Activated CD4-positive, alpha-beta T cell treated with anti-CD3 and anti-CD28 coated beads, Interleukin-2, amount 10 ng/mL, durations not matched to agents 7 days and 5 days (primary cell): ENCODE data around the gene KSR1. TPM values are rescaled to one million over a fixed set of nuclear protein-coding genes. Genes with fewer than 3 reads are reported as not detected.
"Not testable (repeated sequence)": the region's sequence is repeated elsewhere in the genome, so short reads cannot be mapped to it uniquely, and the experiment has no call there.

Experiments used
- CTCF ChIA-PET: fragments of 350-600 bp; sonication (Branson Sonifier 250); formaldehyde crosslinking; loops from one replicate; lab custom pipeline; 2021; ENCODE audit warnings: antibody characterized with exemption; lab: Charles Lee
- POLR2A ChIA-PET: fragments of 350-600 bp; sonication (Branson Sonifier 250); formaldehyde crosslinking; loops from one replicate; lab custom pipeline; 2021; ENCODE audit warnings: antibody characterized with exemption; lab: Charles Lee
- DNase-seq: peaks from one replicate; pipeline ENCODE4 v3.0.0-alpha.2; 2020
- H3K27ac Mint-ChIP-seq: one replicate; pipeline ENCODE4 v1.8.0; 2021; ENCODE audit warnings: mild to moderate bottlenecking, moderate library complexity, mixed read lengths
- H3K27me3 Mint-ChIP-seq: one replicate; pipeline ENCODE4 v1.8.0; 2021; ENCODE audit warnings: mixed read lengths
- H3K36me3 Mint-ChIP-seq: one replicate; pipeline ENCODE4 v1.8.0; 2021; ENCODE audit warnings: low read depth, mixed read lengths
- H3K4me1 Mint-ChIP-seq: one replicate; pipeline ENCODE4 v1.8.0; 2021; ENCODE audit warnings: mixed read lengths
- H3K4me3 Mint-ChIP-seq: one replicate; pipeline ENCODE4 v1.8.0; 2021; ENCODE audit warnings: mild to moderate bottlenecking, moderate library complexity, mixed read lengths
- H3K9me3 Mint-ChIP-seq: one replicate; pipeline ENCODE4 v1.8.0; 2021; ENCODE audit warnings: mixed read lengths
- total RNA-seq, 2 experiments: library from RNA; stranded (reverse); gene quantifications; one replicate each; pipeline ENCODE4 v1.2.3, GENCODE V29; 2021

KSR1 gene
- total RNA-seq, 2 experiments from 2014 or later: 43.1 to 45.7 TPM

GRCh38 chr17:27665549-27665948, 209.3 kb downstream of the KSR1 start:
- POLR2A ChIA-PET: no interaction called here
- Mint-ChIP-seq H3K36me3 (no peaks in the 10 kb centered on the region), H3K9me3 (no peaks in the 10 kb centered on the region), H3K4me1 (no peaks in the 10 kb centered on the region), H3K27me3 (no peaks in the 10 kb centered on the region), H3K4me3 (no peak overlapping the region), H3K27ac (no peak overlapping the region)
- no peak for DNase-seq
- CTCF ChIA-PET: no interaction called here

DNA sequence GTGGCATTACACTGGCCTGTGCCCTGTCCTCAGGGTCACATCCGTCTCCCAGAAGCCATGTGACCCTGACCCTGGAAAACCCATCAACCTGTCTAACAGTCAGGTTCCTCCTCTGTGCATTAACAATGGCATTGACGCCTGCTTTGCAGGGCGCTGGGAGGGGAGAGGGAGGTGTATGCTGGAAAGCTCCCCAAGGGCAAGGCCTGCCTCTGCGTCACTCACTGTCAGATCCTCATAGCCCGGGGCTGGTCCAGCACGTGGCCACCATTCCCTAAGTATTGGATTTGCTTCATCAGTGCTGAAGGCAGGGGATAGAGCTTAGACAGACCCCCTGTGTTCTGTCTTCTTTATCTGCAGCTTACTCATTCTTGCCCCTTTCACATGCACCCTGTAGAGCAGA, 210.0 kb downstream of the KSR1 start:
- H3K27ac Mint-ChIP-seq, H3K36me3 Mint-ChIP-seq, H3K9me3 Mint-ChIP-seq, CTCF ChIA-PET, POLR2A ChIA-PET, H3K4me3 Mint-ChIP-seq, H3K4me1 Mint-ChIP-seq, H3K27me3 Mint-ChIP-seq, DNase-seq: not testable (repeated sequence)

DNA sequence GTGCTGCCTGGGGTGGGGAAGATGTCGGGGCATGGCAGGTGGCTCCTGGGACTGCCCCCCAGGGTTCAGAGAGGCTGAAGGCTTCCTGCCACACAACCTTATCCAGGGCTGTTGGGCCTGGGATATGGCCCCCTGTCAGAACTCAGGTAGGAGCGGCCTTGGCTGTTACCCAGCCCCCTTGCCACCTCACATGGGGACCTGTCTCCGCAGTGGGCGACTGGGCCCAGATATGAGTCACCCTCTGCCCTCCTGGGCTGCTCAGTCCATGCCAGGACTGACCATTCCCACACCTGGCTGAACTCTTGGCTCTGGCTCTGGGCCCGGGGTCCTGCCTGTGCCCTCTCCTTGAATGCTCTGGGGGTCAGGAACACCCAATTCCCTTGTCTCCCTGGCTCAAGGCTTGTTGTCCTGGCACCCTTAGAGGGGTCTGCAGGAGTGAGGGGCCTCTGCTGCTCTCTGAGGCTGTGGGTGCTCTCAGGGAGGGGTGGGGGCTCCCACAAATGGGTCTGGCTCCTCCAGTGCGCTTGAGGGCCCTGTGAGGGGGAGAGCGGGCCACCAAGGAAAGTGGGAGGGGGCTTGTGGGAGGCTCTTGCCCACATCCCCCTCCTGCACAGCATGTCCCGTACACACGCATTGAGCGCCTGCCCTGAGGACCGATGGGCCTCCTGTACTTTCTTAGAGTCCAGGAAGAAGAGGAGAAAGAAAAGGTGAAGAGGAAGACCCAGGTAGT, 210.7 kb downstream of the KSR1 start:
- Mint-ChIP-seq H3K9me3 (no peaks in the 10 kb centered on the region), H3K36me3 (no peaks in the 10 kb centered on the region), H3K27me3 (no peaks in the 10 kb centered on the region), H3K4me1 (no peaks in the 10 kb centered on the region), H3K4me3 (no peak overlapping the region), H3K27ac (no peak overlapping the region)
- CTCF ChIA-PET: no interaction called here
- POLR2A ChIA-PET: no interaction called here
- no peak for DNase-seq

DNA sequence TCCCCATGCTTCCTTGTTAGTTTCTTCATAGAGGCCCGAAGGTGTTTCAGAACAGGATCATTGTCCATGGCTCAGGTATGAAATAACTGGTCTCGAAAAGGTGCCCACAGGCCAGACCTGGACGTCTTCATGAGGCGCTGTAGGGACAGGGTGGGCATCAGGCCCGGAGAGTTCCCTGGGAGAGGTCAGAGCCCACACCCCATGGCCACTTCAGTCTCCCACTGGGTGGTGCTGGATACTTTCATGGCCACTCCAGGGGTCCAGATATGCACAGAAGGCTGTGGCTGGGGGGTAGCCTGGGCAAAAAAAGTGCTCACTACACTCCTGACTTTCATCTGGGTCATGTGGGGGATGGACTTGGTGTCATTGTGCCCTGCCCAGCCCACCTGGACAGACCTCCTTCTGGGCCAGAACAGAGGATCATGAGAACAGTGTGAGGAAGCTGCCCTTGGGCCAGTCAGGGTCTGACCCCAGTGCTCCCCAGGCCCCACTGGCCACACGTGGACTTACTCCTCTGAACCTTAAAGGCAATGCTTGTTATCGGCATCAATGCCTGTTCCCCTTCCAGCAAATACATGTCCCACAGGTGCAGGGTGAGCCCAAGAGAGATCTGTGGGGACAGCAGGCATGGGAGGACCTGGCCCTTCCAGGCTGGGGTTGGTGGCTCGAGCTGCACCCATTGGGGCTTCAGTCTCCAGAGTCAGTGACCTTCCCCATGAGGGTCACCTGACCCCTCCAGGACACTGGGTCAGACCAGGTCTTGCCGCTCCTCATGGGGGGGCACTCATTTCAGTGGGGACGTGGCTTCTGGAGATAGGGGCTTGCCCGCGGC, 211.6 kb downstream of the KSR1 start:
- H3K4me3 Mint-ChIP-seq: no peak overlapping the region
- ChIA-PET CTCF (no interaction called here), POLR2A (no interaction called here)
- H3K4me1 Mint-ChIP-seq: no peaks in the 10 kb centered on the region
- no peaks in the 10 kb centered on the region for H3K9me3 Mint-ChIP-seq
- H3K27me3 Mint-ChIP-seq: no peaks in the 10 kb centered on the region
- no peak for DNase-seq
- no peak overlapping the region for H3K27ac Mint-ChIP-seq
- no peaks in the 10 kb centered on the region for H3K36me3 Mint-ChIP-seq

- H3K9me3 Mint-ChIP-seq: no peaks in the 10 kb centered on the region
- ChIA-PET CTCF (no interaction called here), POLR2A (no interaction called here)
- H3K4me1 Mint-ChIP-seq: no peaks in the 10 kb centered on the region
- H3K27ac Mint-ChIP-seq: no peak overlapping the region
- H3K36me3 Mint-ChIP-seq: no peaks in the 10 kb centered on the region
- H3K27me3 Mint-ChIP-seq: no peaks in the 10 kb centered on the region
- no peak for DNase-seq
- H3K4me3 Mint-ChIP-seq: no peak overlapping the region
These were observed 212.2 kb downstream of the KSR1 start for GRCh38 chr17:27668488-27668823.

DNA sequence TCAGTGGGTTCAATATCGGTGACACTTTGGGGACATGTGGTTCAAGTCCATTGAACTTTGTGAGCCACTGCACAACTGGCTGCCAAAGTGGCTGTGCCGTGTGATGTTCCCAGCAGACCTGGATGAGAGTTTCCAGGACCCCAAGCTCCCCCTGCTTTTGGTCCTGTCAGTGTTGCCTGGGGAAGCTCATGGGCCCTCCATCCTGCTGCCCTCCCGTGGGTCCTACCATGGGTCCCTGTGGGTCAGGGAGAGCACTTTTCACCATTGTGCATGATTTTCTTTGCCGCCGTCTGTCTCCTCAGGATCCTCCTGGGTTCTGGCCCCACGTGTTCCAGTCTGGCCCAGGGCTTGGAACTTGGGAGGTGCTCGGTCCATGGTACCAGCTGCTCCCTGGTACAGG, 212.9 kb downstream of the KSR1 start:
- H3K9me3 Mint-ChIP-seq: no peaks in the 10 kb centered on the region
- ChIA-PET POLR2A (no interaction called here), CTCF (no interaction called here)
- no peaks in the 10 kb centered on the region for H3K4me1 Mint-ChIP-seq
- no peak for DNase-seq
- no peak overlapping the region for H3K27ac Mint-ChIP-seq
- H3K4me3 Mint-ChIP-seq: no peak overlapping the region
- H3K36me3 Mint-ChIP-seq: no peaks in the 10 kb centered on the region
- no peaks in the 10 kb centered on the region for H3K27me3 Mint-ChIP-seq

DNA sequence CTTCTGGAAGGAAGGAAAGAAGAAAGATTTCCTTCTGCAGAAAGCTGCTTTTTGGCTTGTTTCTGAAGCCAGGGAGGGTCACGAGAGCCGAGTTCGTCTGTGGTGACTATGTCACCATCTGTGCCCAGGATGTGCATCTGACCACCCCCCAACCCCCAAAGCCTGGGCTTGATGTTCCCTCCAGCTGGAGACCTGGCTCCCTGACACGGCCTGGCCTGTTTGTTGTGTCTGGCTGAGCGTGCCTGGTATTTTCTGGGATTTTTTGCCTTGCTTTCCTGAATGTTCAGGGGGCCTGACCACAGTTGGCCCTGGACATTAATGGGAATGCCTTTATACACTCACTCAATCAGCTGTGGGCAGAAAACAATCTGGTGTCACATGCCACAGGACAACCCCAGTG, 213.6 kb downstream of the KSR1 start:
- ChIA-PET CTCF (no interaction called here), POLR2A (no interaction called here)
- no peak overlapping the region for H3K27ac Mint-ChIP-seq
- H3K27me3 Mint-ChIP-seq: no peaks in the 10 kb centered on the region
- no peak for DNase-seq
- no peaks in the 10 kb centered on the region for H3K36me3 Mint-ChIP-seq
- H3K9me3 Mint-ChIP-seq: no peaks in the 10 kb centered on the region
- no peak overlapping the region for H3K4me3 Mint-ChIP-seq
- no peaks in the 10 kb centered on the region for H3K4me1 Mint-ChIP-seq

- ChIA-PET POLR2A (no interaction called here), CTCF (no interaction called here)
- no peaks in the 10 kb centered on the region for H3K4me1 Mint-ChIP-seq
- H3K27ac Mint-ChIP-seq: no peak overlapping the region
- no peaks in the 10 kb centered on the region for H3K9me3 Mint-ChIP-seq
- H3K4me3 Mint-ChIP-seq: no peak overlapping the region
- no peak for DNase-seq
- no peaks in the 10 kb centered on the region for H3K36me3 Mint-ChIP-seq
- H3K27me3 Mint-ChIP-seq: no peaks in the 10 kb centered on the region
These were observed 214.7 kb downstream of the KSR1 start for GRCh38 chr17:27670791-27671590.

DNA sequence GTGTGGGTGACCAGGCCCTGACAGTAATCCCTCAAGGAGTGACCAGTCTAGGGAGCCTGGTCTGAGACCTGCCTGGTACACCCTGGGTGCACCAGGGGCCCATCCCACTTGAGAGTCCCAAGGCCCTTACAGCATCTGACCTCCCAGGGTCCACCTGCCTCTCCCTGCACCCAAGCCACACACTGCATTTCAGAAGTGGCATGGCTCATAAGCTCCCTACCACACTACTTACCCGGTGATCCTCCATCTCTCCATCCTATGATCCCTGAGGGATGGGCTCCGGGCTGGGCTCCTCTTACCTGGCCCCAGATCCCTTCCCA, 215.3 kb downstream of the KSR1 start:
- CTCF ChIA-PET: no interaction called here
- Mint-ChIP-seq H3K4me1 (no peaks in the 10 kb centered on the region), H3K27ac (no peak overlapping the region), H3K9me3 (no peaks in the 10 kb centered on the region), H3K36me3 (no peaks in the 10 kb centered on the region), H3K27me3 (no peaks in the 10 kb centered on the region), H3K4me3 (no peak overlapping the region)
- POLR2A ChIA-PET: no interaction called here
- DNase-seq: no peak

- DNase-seq, H3K27me3 Mint-ChIP-seq, POLR2A ChIA-PET, H3K9me3 Mint-ChIP-seq, H3K36me3 Mint-ChIP-seq, H3K4me3 Mint-ChIP-seq, H3K27ac Mint-ChIP-seq, CTCF ChIA-PET, H3K4me1 Mint-ChIP-seq: not testable (repeated sequence)
These were observed 215.8 kb downstream of the KSR1 start for GRCh38 chr17:27671977-27672480.

GRCh38 chr17:27674335-27674734, 218.1 kb downstream of the KSR1 start:
- ChIA-PET POLR2A (no interaction called here), CTCF (no interaction called here)
- Mint-ChIP-seq H3K27ac (no peak overlapping the region), H3K9me3 (no peaks in the 10 kb centered on the region), H3K4me1 (no peaks in the 10 kb centered on the region), H3K27me3 (peaks cover 5% of the 10 kb centered on the region), H3K36me3 (no peaks in the 10 kb centered on the region), H3K4me3 (no peak overlapping the region)
- DNase-seq: no peak
